Measurements from ENCODE around the gene PROSER1. TPM values are rescaled to one million over a fixed set of nuclear protein-coding genes. Genes with fewer than 3 reads are reported as not detected.

The PROSER1 gene
- total and polyA plus RNA-seq, 4 donors: 2.0 to 26.4 (median 16.6) TPM

GRCh38 chr13:39037410-39037879 is 444 bp downstream of the PROSER1 start:
- Histone ChIP-seq H3K27me3 (ENCODE audit: control insufficient read depth in 1 of 2, insufficient read depth in 2 of 2, low read length in 1 of 2) (no peaks in the 10 kb centered on the region), H3K9me3 (ENCODE audit: control insufficient read depth, low read length) (no peaks in the 10 kb centered on the region), H3K27ac (ENCODE audit: low read depth in 1 of 2, low read length in 2 of 2) (peak overlapping the region in 1 of 2 donors; percentile 64), H3K4me3 (ENCODE audit: low read length in 2 of 2) (peak overlapping the region; percentile 78 to 100), H3K4me1 (ENCODE audit: control insufficient read depth in 1 of 2, insufficient read depth in 2 of 2, low read length in 2 of 2) (no peaks in the 10 kb centered on the region), H3K36me3 (ENCODE audit: control insufficient read depth in 1 of 2, insufficient read depth in 2 of 2, low read length in 1 of 2) (no peaks in the 10 kb centered on the region)
- ATAC-seq (ENCODE audit: low FRiP score) (no peak), DNase-seq (no peak)
- WGBS, 2 donors: 0 to 1% methylated on average over 33 to 39 of the region's 39 CpGs
- intact Hi-C loops (cut with DNase I): loop anchor here in 1 of 2 donors (10.0 kb wide), 1 partner anchor 617 kb away; the partner anchor contains the start of gene COG6

DNA sequence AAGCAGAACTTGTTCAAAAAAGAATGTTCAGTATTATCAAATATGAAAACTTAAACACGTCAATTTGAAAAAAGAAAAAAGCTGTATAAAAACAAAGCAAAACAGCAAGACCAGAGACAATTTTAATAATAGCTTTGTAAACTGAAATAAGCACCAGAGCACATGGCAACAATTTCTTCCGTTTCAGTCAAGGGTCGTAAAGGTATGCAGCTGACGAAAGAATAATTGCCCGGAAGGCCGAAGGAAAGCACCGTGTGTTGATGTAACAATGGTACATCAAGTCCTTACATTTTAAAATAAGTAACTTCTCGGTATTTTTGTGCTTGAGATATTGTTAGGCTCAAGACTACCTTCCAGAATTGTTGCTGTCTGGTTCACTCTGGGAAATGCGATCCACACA is 1.7 kb downstream of the PROSER1 start:
- DNase-seq: no peak
- Histone ChIP-seq H3K36me3 (ENCODE audit: control insufficient read depth in 1 of 2, insufficient read depth in 2 of 2, low read length in 1 of 2) (no peaks in the 10 kb centered on the region), H3K4me3 (ENCODE audit: low read length in 2 of 2) (peak overlapping the region; percentile 78 to 100), H3K27ac (ENCODE audit: low read depth in 1 of 2, low read length in 2 of 2) (no peak overlapping the region), H3K4me1 (ENCODE audit: control insufficient read depth in 1 of 2, insufficient read depth in 2 of 2, low read length in 2 of 2) (no peaks in the 10 kb centered on the region), H3K27me3 (ENCODE audit: control insufficient read depth in 1 of 2, insufficient read depth in 2 of 2, low read length in 1 of 2) (no peaks in the 10 kb centered on the region), H3K9me3 (ENCODE audit: control insufficient read depth, low read length) (no peaks in the 10 kb centered on the region)
- no peak for ATAC-seq (ENCODE audit: low FRiP score)
- WGBS, 2 donors: 0 to 1% methylated on average over 9 of the region's 9 CpGs
- intact Hi-C loops (cut with DNase I): loop anchor here in 1 of 2 donors (10.0 kb wide), 1 partner anchor 619 kb away; the partner anchor contains the start of gene COG6

- intact Hi-C loops (cut with DNase I): loop anchor here in 1 of 2 donors (10.0 kb wide), 1 partner anchor 619 kb away; the partner anchor contains the start of gene COG6
Measured at GRCh38 chr13:39035799-39036198, 2.1 kb downstream of the PROSER1 start.

DNA sequence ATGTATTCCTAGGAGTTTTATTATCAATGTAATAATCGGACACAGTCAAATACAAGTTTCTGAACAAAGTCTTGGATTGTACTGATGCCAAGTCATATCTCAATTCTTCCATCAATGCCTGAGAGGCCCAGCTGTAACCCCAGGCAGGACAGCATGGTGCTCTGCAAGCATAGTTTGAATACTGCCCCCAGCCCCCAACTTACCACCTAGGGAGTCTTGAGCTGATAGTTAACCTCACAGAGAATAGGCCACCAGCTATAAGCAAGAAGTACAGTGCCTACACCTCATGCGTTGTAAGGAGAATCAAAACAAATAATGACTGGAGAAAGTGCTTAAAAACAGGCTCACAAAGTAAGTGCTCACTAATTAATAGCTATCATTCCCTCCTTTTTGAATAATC is 2.7 kb downstream of the PROSER1 start:
- no peak for ATAC-seq (ENCODE audit: low FRiP score)
- no peaks in the 10 kb centered on the region for H3K27me3 ChIP-seq (ENCODE audit: control insufficient read depth in 1 of 2, insufficient read depth in 2 of 2, low read length in 1 of 2)
- 38 to 42% methylated on average over 2 of the region's 2 CpGs for WGBS, 2 donors
- DNase-seq: no peak
- no peaks in the 10 kb centered on the region for H3K36me3 ChIP-seq (ENCODE audit: control insufficient read depth in 1 of 2, insufficient read depth in 2 of 2, low read length in 1 of 2)
- no peaks in the 10 kb centered on the region for H3K9me3 ChIP-seq (ENCODE audit: control insufficient read depth, low read length)
- H3K4me3 ChIP-seq (ENCODE audit: low read length in 2 of 2): no peak overlapping the region
- no peaks in the 10 kb centered on the region for H3K4me1 ChIP-seq (ENCODE audit: control insufficient read depth in 1 of 2, insufficient read depth in 2 of 2, low read length in 2 of 2)
- H3K27ac ChIP-seq (ENCODE audit: low read depth in 1 of 2, low read length in 2 of 2): no peak overlapping the region
- intact Hi-C loops (cut with DNase I): loop anchor here in 1 of 2 donors (10.0 kb wide), 1 partner anchor 620 kb away; the partner anchor contains the start of gene COG6

More at GRCh38 chr13:39035799-39036198, 2.1 kb downstream of the PROSER1 start:
- DNase-seq (no peak), ATAC-seq (ENCODE audit: low FRiP score) (no peak)
- peak overlapping the region; percentile 5 to 100 for H3K4me3 ChIP-seq (ENCODE audit: low read length in 2 of 2)
- H3K27me3 ChIP-seq (ENCODE audit: control insufficient read depth in 1 of 2, insufficient read depth in 2 of 2, low read length in 1 of 2): no peaks in the 10 kb centered on the region
- no peak overlapping the region for H3K27ac ChIP-seq (ENCODE audit: low read depth in 1 of 2, low read length in 2 of 2)
- no peaks in the 10 kb centered on the region for H3K36me3 ChIP-seq (ENCODE audit: control insufficient read depth in 1 of 2, insufficient read depth in 2 of 2, low read length in 1 of 2)
- H3K9me3 ChIP-seq (ENCODE audit: control insufficient read depth, low read length): no peaks in the 10 kb centered on the region
- no peaks in the 10 kb centered on the region for H3K4me1 ChIP-seq (ENCODE audit: control insufficient read depth in 1 of 2, insufficient read depth in 2 of 2, low read length in 2 of 2)
- 27 to 29% methylated on average over 2 of the region's 2 CpGs for WGBS, 2 donors

GRCh38 chr13:39034085-39034484 is 3.8 kb downstream of the PROSER1 start:
- intact Hi-C loops (cut with DNase I): loop anchor here in 1 of 2 donors (10.0 kb wide), 1 partner anchor 621 kb away; the partner anchor contains the start of gene COG6
- no peak for ATAC-seq (ENCODE audit: low FRiP score)
- Histone ChIP-seq H3K27ac (ENCODE audit: low read depth in 1 of 2, low read length in 2 of 2) (no peak overlapping the region), H3K36me3 (ENCODE audit: control insufficient read depth in 1 of 2, insufficient read depth in 2 of 2, low read length in 1 of 2) (no peaks in the 10 kb centered on the region), H3K4me1 (ENCODE audit: control insufficient read depth in 1 of 2, insufficient read depth in 2 of 2, low read length in 2 of 2) (no peaks in the 10 kb centered on the region), H3K9me3 (ENCODE audit: control insufficient read depth, low read length) (no peaks in the 10 kb centered on the region), H3K4me3 (ENCODE audit: low read length in 2 of 2) (no peak overlapping the region), H3K27me3 (ENCODE audit: control insufficient read depth in 1 of 2, insufficient read depth in 2 of 2, low read length in 1 of 2) (no peaks in the 10 kb centered on the region)
- WGBS, 2 donors: 78 to 82% methylated on average over 1 of the region's 1 CpG
- DNase-seq: no peak

DNA sequence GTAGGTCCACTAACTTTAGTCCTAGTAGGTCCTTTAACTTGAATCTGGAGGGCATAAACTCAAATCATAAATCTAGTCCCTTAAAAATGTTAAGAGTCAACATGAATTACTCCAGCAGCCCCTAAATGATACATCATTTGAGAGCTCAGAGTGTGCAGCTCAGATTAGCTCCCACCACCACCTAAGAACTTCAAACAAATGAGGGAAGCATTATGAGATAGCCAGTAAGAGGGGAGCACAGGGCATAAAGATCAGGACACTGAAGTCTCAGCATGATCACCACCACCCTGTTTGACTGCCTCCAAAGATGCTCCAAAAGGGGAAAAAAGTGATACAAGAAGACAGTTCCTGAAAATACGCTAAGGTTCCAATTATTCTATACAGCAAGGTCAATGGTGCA is 5.7 kb downstream of the PROSER1 start:
- no peak for DNase-seq
- Histone ChIP-seq H3K27ac (ENCODE audit: low read depth in 1 of 2, low read length in 2 of 2) (no peak overlapping the region), H3K4me1 (ENCODE audit: control insufficient read depth in 1 of 2, insufficient read depth in 2 of 2, low read length in 2 of 2) (no peaks in the 10 kb centered on the region), H3K4me3 (ENCODE audit: low read length in 2 of 2) (no peak overlapping the region), H3K36me3 (ENCODE audit: control insufficient read depth in 1 of 2, insufficient read depth in 2 of 2, low read length in 1 of 2) (no peaks in the 10 kb centered on the region), H3K27me3 (ENCODE audit: control insufficient read depth in 1 of 2, insufficient read depth in 2 of 2, low read length in 1 of 2) (no peaks in the 10 kb centered on the region), H3K9me3 (ENCODE audit: control insufficient read depth, low read length) (no peaks in the 10 kb centered on the region)
- intact Hi-C loops (cut with DNase I): loop anchor here in 1 of 2 donors (10.0 kb wide), 1 partner anchor 623 kb away; the partner anchor contains the start of gene COG6
- 91 to 97% methylated on average over 1 of the region's 1 CpG for WGBS, 2 donors
- ATAC-seq (ENCODE audit: low FRiP score): no peak

DNA sequence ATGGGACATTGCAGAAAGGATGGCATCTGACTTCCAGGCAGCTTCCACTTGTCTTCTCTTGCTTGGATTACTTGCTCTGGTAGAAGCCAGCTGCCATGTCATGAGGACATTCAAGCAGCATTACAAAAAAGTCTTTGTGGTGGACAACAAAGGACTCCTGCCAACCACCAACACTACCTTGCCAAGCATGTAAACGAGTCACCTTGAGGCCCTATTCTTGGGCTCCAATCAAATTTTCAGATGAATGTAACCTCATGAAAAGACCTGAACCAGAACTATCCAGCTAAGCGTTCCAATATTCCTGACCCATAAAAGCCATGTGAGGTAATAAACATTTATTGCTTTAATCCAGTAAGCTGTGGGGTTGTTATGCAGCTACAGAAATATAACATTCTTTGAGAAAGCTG is 12.5 kb downstream of the PROSER1 start:
- H3K4me3 ChIP-seq (ENCODE audit: low read length in 2 of 2): no peak overlapping the region
- DNase-seq: no peak
- H3K27me3 ChIP-seq (ENCODE audit: control insufficient read depth in 1 of 2, insufficient read depth in 2 of 2, low read length in 1 of 2): no peaks in the 10 kb centered on the region
- H3K4me1 ChIP-seq (ENCODE audit: control insufficient read depth in 1 of 2, insufficient read depth in 2 of 2, low read length in 2 of 2): no peaks in the 10 kb centered on the region
- WGBS, 2 donors: 69 to 87% methylated on average over 2 of the region's 2 CpGs
- H3K36me3 ChIP-seq (ENCODE audit: control insufficient read depth in 1 of 2, insufficient read depth in 2 of 2, low read length in 1 of 2): peaks cover 5 to 11% of the 10 kb centered on the region in 2 donors
- H3K27ac ChIP-seq (ENCODE audit: low read depth in 1 of 2, low read length in 2 of 2): no peak overlapping the region
- no peaks in the 10 kb centered on the region for H3K9me3 ChIP-seq (ENCODE audit: control insufficient read depth, low read length)
- intact Hi-C loops (cut with DNase I): no loop called here
- no peak for ATAC-seq (ENCODE audit: low FRiP score)

DNA sequence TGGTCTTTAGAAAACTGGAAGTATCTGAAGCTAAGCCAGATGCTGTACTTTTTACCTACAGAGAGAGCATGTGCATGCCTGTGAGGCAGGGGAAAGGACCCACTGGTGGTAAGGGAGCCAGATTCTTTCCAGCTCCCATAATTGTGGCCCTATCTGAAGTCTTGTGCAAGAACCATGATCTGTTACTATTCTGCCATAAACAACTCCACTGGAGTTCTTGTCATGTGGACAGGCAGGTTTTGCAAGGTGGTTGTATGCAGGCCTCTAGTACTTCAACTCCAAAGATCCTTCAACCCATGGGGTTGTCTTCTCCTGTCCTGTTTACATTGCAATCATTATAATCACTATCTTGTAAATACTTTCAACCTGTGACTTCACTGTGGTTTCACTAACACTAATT is 14.1 kb downstream of the PROSER1 start:
- DNase-seq: no peak
- Histone ChIP-seq H3K27ac (ENCODE audit: low read depth in 1 of 2, low read length in 2 of 2) (no peak overlapping the region), H3K4me1 (ENCODE audit: control insufficient read depth in 1 of 2, insufficient read depth in 2 of 2, low read length in 2 of 2) (no peaks in the 10 kb centered on the region), H3K9me3 (ENCODE audit: control insufficient read depth, low read length) (no peaks in the 10 kb centered on the region), H3K27me3 (ENCODE audit: control insufficient read depth in 1 of 2, insufficient read depth in 2 of 2, low read length in 1 of 2) (no peaks in the 10 kb centered on the region), H3K36me3 (ENCODE audit: control insufficient read depth in 1 of 2, insufficient read depth in 2 of 2, low read length in 1 of 2) (peaks cover 5 to 11% of the 10 kb centered on the region in 2 donors), H3K4me3 (ENCODE audit: low read length in 2 of 2) (no peak overlapping the region)
- intact Hi-C loops (cut with DNase I): no loop called here
- no peak for ATAC-seq (ENCODE audit: low FRiP score)

- no peak for DNase-seq
- no peaks in the 10 kb centered on the region for H3K27me3 ChIP-seq (ENCODE audit: control insufficient read depth in 1 of 2, insufficient read depth in 2 of 2, low read length in 1 of 2)
- H3K9me3 ChIP-seq (ENCODE audit: control insufficient read depth, low read length): no peaks in the 10 kb centered on the region
- H3K4me1 ChIP-seq (ENCODE audit: control insufficient read depth in 1 of 2, insufficient read depth in 2 of 2, low read length in 2 of 2): no peaks in the 10 kb centered on the region
- ATAC-seq (ENCODE audit: low FRiP score): no peak
- H3K36me3 ChIP-seq (ENCODE audit: control insufficient read depth in 1 of 2, insufficient read depth in 2 of 2, low read length in 1 of 2): peaks cover 5 to 11% of the 10 kb centered on the region in 2 donors
- WGBS, 2 donors: 84 to 93% methylated on average over 2 of the region's 2 CpGs
- H3K4me3 ChIP-seq (ENCODE audit: low read length in 2 of 2): no peak overlapping the region
- no peak overlapping the region for H3K27ac ChIP-seq (ENCODE audit: low read depth in 1 of 2, low read length in 2 of 2)
- intact Hi-C loops (cut with DNase I): no loop called here
Measured at GRCh38 chr13:39023316-39023715, 14.6 kb downstream of the PROSER1 start.
